Body of pancreas (tissue), 4 donors: ENCODE data around the gene CAMKK2.

Source experiments
- CTCF ChIP-seq, 7 experiments: fragments of 450-650 bp in 4 of 7; fragments of 200-600 bp in 3 of 7; sonication (generic) in 3 of 7; IDR thresholded peaks; one replicate each; pipeline ENCODE4 v1.5.1; 2016 to 2019; ENCODE audit warnings: antibody characterized with exemption in 7 of 7
- POLR2A ChIP-seq, 3 donors: fragments of 450-650 bp; IDR thresholded peaks; one replicate each; pipeline ENCODE4 v1.6.1; 2016; ENCODE audit warnings: antibody characterized with exemption in 3 of 3, mild to moderate bottlenecking in 2 of 3

- TF ChIP-seq CTCF (IDR thresholded peaks at IDR 0.05) = no peak
- TF ChIP-seq POLR2A (IDR thresholded peaks at IDR 0.05) = no peak
Measured at GRCh38 chr12:121253638-121254335, 42.7 kb downstream of the CAMKK2 start.
